Activated CD4-positive, CD25-positive, alpha-beta regulatory T cell treated with anti-CD3 and anti-CD28 coated beads, Interleukin-2, amount 50 U/mL, for 24 hours (primary cell): ENCODE results near the gene FBXL19.
"Not testable (repeated sequence)": the region's sequence is repeated elsewhere in the genome, so short reads cannot be mapped to it uniquely, and the experiment has no call there.

ENCODE experiments used
- ATAC-seq, 2 donors: fragments of 150-1000 bp; cut with Tn5 transposase; one replicate each; pipeline ENCODE4 v1.10.0; 2021; ENCODE audit warnings: mild to moderate bottlenecking in 1 of 2, moderate library complexity in 1 of 2

Gene FBXL19

GRCh38 chr16:30922960-30923535, 324 bp upstream of the FBXL19 start:
- ATAC-seq: peak; percentile 74 to 75

GRCh38 chr16:30924076-30924912, 922 bp downstream of the FBXL19 start:
- no peak for ATAC-seq

DNA sequence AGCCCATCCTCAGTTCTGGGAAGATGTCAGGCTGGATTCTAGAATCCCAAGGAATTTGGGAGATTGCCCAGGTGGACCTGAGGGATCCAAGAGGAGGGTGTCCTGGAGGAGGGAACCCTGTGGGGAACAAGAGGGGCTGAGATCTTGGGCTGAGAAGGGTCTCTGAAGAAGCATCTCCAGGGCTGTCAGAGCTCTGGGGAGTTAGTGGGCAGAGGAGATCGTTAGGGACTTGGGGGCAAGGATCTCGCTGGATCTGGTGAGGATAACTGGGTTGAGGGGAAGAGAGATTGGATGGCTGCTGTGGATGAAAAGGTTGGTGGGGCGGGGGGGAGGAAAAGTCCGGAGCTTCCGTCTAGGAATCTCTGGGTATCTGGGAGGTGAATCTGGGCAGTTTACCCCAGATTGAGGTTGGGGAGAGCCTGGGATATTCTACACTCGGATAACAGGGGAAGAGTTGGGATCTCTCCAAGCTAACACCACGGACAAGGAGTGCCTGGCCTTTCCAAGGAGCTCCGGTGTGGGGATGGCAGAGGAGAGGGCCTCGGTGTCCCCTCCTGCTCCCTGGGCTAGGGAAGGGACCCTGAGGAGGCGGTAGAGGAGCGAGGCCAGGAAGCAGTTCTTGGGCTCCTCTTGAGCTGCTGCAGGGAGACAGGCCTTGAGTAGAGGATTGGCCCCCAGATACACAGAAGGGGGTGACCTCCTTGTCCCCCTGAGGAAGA, 1.7 kb downstream of the FBXL19 start:
- no peak for ATAC-seq

- no peak for ATAC-seq
Observed at GRCh38 chr16:30925632-30925987, 2.2 kb downstream of the FBXL19 start.

DNA sequence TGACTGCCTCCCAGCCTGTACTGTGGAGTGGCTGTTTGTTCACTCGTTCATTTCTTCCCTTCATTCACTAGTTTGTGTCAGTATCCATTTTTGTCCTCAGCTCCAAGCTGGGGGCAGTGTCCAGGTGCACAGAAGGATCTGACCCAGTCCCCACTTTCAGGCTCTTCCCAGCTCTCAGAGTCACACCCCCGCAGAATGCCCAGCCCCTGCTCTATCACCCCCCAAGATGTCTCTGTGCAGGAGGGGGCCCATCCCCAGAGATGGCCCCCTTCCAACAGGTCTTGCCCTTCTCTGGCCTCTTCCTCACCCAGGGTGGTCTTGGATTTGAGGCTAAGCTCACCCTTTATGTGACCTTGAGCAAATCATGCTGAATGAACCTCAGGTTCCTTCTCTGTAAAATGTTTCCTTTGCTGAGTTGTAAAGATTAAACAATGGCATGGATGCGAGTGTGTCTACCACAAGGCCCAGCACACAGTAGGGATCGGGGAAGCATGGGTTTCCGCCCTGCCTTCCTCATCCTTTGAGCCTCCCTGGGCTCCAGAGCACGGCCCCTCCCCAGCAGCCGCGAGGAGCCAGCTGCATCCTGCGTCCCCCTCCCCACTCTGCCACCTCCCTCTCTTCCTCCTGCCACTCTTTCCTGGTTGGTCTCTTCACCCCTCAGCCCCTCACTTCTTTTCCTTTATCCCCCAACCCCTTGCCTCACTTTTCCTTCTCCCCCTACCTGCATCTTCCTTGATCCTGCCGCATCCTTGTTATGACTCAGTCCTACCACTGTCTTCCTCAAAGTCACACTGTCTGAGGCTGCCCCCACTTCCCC, 2.8 kb downstream of the FBXL19 start:
- ATAC-seq: no peak

GRCh38 chr16:30926937-30927788, 3.8 kb downstream of the FBXL19 start:
- ATAC-seq: no peak

- ATAC-seq: peak; percentile 12 to 23
Observed at GRCh38 chr16:30927789-30928378, 4.5 kb downstream of the FBXL19 start.

DNA sequence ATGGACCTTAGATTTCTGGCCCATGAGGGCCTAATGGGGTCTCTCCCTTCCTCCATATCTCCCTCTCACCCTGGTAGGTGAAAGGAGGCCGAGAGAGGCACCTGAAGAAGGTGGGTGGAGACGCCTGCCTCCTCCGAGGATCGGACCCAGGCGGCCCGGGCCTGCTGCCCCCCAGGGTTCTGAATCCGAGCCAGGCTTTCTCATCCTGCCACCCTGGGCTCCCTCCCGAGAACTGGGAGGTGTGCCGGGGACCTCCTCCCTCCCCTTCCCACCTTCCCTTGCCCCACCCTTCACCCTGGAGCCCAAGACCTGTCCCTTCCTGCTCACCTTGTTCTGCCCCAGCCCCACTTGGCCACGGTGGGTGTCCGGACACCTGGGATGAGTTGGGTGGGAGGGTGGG, 5.0 kb downstream of the FBXL19 start:
- ATAC-seq: no peak

- no peak for ATAC-seq
Observed at GRCh38 chr16:30929167-30929566, 5.8 kb downstream of the FBXL19 start.

DNA sequence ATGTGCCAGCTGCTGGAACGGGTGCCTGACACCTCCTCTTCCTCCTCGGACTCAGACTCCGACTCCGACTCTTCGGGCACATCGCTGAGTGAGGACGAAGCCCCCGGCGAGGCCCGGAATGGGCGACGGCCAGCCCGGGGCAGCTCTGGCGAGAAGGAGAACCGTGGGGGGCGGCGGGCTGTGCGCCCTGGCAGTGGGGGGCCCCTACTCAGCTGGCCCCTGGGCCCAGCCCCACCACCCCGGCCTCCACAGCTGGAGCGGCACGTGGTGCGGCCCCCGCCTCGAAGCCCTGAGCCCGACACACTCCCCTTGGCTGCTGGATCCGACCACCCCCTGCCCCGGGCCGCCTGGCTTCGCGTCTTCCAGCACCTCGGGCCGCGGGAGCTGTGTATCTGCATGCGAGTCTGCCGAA, 6.8 kb downstream of the FBXL19 start:
- no peak for ATAC-seq

GRCh38 chr16:30931068-30931650, 7.8 kb downstream of the FBXL19 start:
- ATAC-seq: no peak

DNA sequence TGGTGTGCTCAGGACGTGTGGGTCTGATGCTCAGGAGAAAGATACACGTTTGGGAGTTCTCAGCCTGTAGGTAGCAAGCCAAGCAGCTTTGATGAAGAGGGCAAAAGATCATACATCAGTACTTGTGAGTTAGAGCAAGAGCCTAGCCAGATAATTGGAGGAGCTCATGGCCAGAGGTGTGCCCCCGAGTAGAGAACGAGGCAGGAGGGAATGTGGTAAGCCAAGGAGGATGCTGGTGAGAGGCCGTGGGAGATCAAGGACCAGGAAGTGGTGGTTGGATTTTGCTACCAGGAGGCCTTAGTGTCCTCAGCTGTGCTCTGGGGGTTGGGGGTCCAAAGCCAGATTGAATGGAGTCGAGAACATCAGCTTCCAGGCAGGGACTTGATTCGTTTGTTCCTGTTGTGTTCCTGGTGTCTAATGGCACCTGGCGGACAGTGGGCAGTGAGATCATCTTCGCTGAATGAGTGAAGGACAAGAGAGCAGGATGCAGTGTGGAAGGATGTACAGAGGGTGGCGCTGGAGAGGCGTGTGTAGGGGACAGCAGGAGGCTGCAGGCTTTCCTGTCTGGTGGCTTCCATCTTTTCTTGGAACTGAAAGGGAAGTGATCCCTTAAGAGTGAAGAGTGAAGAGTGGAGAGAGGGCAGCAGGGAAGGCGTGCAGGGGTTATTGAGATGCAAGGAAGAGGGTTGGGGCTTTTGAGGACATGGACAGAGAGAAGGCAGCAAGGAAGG, 11.6 kb downstream of the FBXL19 start:
- peak in 1 of 2 donors; percentile 10 for ATAC-seq

- ATAC-seq: no peak
Observed at GRCh38 chr16:30937692-30938091, 14.3 kb downstream of the FBXL19 start.

DNA sequence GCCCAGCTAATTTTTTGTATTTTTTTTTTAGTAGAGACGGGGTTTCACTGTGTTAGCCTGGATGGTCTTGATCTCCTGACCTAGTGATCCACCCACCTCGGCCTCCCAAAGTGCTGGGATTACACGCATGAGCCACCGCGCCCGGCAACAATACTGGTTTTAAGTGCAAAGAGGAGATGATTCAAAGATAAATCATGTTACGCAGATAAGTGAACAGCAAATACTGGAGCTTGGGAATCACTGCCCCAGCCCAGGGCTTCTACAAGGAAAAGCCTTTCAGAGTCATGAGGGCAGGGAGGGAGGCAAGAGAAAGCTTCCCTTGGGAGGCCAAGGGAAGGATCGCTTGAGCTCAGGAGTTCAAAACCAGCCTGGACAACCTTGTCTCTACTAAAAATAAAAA, 16.2 kb downstream of the FBXL19 start:
- ATAC-seq: not testable (repeated sequence)

GRCh38 chr16:30941600-30942425, 18.4 kb downstream of the FBXL19 start:
- peak; percentile 91 for ATAC-seq

GRCh38 chr16:30942426-30942806, 19.0 kb downstream of the FBXL19 start:
- peak in 1 of 2 donors; percentile 22 for ATAC-seq

DNA sequence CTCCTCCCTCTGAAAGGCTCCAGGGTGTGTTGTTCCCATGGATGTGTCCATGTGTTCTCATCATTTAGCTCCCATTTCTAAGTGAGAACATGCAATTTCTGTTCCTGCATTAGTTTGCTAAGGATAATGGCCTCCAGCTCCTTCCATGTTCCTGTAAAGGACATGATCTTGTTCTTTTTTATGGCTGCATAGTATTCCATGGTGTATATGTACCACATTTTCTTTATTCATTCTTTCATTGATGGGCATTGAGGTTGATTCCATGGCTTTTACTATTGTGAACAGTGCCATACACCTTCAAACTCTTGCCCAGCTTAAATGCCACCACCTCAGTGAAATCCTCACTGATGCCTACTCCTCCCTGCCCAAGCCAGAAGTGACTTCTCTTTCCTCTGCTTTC, 21.0 kb downstream of the FBXL19 start:
- ATAC-seq: no peak

- ATAC-seq: no peak
Observed at GRCh38 chr16:30946671-30947540, 23.5 kb downstream of the FBXL19 start.

GRCh38 chr16:30947541-30947858, 24.1 kb downstream of the FBXL19 start:
- no peak for ATAC-seq
